GM18858 (cell line): Measurements from ENCODE around the gene SSTR5.

ENCODE experiments used
- ATAC-seq: cut with Tn5 transposase; IDR thresholded peaks from one replicate; pipeline ENCODE4 v1.9.1; 2021; ENCODE audit not compliant: unreplicated experiment

The SSTR5 gene

GRCh38 chr16:1102333-1102700 is 29.8 kb downstream of the SSTR5 start:
- no peak for ATAC-seq

DNA sequence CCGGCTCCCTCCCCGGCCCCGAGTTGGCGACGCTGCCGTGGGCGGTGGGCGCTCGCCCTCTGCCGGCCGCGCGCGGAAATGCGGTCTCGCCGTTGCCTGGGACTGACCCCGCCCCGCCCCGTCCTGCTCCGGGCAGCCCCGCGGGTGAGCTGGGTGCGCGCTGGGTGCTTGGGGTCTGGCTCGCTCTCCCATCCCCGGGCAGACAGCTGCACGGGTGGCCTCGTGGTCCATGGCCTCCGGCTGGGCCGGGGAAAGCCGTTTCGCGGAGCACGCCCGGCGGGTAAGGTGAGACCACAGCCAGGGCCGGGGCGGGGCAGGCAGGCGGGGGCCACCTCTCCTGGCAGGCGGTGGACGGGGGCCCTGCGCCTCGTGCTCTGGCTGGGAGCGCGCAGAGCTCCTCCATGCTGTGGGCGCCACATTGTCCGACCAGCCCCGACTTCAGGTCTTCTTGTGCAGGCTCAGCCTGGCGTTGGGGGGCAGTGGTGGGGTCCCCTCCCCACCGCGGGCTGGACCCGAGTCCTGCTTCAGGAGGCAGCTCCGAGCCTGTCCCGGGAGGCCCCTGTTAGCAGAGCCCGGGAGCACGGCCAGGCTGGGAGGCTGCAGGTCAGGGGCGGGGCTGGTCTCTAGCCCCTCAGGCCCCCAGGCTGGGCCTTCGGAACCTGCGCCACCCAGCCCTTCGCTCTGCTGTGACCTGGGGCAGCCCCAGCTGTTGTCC is 30.5 kb downstream of the SSTR5 start:
- ATAC-seq = no peak

DNA sequence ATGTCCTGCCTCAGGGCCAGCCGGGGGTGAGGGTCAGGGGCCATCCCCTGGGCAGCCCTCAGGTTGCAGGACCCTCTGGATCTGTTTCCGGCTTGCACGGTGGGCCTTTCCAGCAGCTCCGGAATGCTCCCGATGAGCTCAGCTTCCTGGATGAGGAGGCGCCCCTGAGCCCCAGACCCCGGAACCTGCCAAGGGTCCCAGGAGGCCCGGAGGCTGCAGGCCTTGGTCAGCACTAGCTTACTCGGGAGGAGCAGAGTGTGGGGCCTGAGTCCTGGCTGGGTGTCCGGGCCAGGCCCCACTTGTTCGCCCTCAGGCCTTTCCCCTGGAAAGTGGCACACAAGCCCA is 31.1 kb downstream of the SSTR5 start:
- ATAC-seq = no peak

DNA sequence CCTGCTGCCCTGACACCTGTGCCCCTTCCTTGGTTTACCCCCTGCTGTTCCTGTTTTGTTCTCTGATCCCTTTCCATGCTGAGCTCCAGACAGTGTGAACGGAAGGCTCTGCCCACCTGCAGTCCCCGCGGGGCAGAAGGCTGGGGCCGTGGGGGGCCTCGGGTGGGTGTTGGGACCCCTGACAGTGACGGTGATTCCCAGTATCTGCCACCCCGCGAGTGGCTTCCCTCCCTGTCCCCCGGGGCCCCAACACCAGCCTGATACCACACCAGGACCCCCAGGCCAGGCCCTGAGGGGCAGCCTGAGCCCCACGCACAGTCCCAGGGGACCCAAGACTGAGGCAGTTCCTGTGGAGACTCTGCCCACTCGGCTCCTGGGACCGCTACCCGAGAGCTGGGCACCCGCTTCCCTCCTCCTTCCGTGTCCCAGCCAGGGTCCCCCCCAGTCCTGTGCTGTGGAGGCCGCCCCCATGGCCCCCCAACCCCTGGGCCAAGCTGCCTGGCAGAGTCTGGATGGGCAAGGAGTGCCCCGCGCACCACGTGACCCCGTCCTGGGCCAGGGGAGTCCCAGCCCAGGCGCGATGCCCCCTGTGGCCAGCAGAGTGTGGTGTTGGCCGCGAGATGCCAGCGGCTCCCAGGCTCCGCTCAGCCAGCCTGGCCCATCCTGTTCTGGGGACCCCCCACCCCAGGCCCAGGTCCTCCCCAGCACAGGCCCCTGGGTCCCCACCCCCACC is 33.5 kb downstream of the SSTR5 start:
- no peak for ATAC-seq

DNA sequence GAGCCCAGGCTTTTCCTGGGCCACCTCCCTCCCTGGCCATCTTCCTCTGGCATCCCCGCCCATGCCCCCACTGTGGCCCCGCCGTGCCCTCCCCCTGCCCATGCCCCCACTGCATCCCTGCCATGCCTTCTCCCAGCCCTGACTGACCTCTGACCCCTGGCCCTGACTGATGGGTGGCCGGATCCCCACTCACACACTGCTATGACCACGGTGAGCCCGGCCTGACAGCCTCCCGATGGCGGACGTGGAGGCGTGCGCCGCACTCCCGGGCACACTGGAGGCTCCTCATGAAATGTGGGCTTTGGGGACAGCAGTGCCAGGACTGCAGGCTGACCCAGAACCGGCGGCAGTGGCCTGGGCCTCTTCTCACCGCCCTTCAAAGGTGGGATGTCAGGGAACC is 34.1 kb downstream of the SSTR5 start:
- ATAC-seq = no peak

DNA sequence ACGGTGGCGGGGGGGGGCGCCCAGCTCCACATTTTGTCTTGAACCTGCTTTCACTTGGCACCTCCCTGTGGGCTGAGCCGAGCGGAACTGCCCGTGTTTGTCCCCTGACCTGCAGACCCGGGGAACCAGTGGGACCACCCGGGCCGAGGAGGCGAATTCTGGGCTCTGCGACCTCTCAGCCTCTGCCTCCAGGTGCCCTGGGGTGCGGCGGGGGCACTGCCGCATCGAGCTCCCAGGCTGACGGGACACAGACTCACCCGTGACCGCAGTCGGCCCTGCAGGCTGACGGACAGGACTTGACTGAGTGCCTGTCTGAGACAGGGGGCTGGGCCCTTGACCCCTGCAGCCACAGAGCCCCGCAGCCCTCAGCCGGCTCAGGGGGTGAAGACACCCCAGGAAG is 34.6 kb downstream of the SSTR5 start:
- ATAC-seq = no peak

DNA sequence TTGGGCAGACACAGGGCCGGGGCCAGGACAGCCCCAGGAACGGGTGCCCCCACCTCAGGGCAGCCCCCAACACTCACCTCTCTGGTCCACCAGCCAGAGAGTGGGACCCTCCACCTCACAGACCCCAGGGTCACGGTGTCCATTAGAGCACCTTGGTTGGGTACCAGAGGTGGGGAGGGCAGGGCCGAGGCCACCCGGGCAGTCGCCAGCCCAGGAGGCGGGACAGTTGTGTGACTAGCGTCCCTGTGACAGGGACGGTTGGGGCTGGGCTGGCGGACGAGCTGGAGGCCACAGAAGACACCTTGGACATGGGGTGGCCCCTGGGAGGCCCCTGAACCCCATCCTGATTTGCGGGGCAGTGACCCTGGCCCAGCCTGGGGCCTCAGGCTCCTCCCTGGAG is 35.2 kb downstream of the SSTR5 start:
- no peak for ATAC-seq

- no peak for ATAC-seq
These were observed 36.0 kb downstream of the SSTR5 start for GRCh38 chr16:1108299-1109252.

GRCh38 chr16:1109648-1110047 is 37.1 kb downstream of the SSTR5 start:
- ATAC-seq = no peak

- ATAC-seq = no peak
These were observed 40.1 kb downstream of the SSTR5 start for GRCh38 chr16:1112506-1113184.

- ATAC-seq = no peak
These were observed 40.9 kb downstream of the SSTR5 start for GRCh38 chr16:1113489-1113888.

DNA sequence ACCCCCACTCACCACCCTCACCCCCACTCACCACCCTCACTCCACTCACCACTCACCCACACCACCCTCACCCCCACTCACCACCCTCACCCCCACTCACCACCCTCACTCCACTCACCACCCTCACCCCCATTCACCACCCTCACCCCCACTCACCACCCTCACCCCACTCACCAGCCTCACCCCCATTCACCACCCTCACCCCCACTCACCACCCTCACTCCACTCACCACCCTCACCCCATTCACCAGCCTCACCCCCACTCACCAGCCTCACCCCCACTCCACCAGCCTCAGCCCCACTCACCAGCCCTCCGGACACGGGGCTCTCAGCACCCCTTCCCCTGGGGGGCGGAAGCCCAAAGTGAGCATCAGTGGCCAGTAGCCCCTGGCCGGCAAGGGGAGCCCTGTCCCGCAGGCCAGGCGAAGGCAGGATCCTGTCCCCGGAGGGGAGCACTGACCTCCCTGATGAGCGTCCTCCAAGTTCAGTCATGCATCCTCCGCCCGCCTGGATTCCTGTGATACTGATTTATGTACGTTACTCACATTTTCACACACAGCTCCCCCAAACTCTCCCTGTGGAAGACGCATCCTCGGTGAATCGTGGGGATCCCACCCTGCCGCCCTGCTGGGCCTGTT is 41.5 kb downstream of the SSTR5 start:
- ATAC-seq = no peak

GRCh38 chr16:1116693-1117077 is 44.1 kb downstream of the SSTR5 start:
- no peak for ATAC-seq

DNA sequence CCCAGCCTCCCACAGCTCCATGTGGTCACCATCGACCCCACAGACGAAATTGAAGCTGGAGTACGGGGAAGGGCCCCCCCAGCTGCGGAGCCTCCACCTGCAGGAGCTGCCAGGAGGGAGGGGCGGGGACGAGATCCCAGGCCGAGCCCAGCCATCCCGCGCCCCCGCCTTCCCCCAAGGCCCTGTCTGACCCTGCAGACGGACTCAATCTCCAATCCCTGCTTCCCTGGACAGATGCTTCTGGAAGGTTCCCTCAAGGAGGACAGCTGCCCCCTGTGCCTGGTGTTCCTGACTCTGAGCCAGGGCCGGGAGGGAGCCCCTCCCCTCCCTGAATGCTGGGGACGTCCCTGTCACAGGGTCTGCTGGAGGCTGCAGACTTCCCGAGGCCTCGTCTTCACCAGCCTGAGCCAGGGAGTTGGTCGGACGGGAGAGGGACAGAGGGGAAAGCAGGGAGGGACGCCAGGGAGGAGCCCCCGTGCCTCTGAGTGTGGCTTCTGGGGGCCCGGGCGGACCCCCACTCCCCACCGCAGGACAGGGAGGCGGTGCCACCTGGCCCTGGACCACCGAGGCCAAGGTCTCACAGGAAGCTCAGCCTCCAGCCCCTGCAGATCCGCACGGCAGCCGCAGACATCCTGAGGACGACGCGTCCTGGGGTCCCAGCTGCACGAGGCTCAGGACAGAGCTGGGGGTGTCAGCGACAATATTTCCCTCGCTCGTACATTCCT is 44.8 kb downstream of the SSTR5 start:
- ATAC-seq = no peak

GRCh38 chr16:1117926-1118325 is 45.4 kb downstream of the SSTR5 start:
- no peak for ATAC-seq

DNA sequence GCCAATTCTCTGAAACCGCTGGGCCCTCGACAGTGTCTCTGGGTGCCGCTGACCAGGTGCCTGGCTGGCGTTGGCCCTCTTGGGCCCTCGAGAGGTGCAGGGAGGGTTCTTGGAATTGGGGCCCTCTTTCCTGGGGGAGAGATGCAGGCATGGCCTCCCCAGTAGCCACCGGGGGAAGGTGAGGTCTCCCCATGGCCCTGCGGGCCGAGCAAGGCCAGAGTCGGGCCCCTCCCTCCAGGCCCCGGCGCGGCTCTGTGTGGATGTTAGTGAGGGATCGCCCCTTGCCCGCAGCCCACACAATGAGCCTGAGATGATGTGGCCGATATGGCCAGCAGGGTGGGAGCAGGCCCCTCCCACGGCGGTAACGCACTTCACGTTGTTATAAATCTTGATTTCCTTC is 46.6 kb downstream of the SSTR5 start:
- no peak for ATAC-seq

DNA sequence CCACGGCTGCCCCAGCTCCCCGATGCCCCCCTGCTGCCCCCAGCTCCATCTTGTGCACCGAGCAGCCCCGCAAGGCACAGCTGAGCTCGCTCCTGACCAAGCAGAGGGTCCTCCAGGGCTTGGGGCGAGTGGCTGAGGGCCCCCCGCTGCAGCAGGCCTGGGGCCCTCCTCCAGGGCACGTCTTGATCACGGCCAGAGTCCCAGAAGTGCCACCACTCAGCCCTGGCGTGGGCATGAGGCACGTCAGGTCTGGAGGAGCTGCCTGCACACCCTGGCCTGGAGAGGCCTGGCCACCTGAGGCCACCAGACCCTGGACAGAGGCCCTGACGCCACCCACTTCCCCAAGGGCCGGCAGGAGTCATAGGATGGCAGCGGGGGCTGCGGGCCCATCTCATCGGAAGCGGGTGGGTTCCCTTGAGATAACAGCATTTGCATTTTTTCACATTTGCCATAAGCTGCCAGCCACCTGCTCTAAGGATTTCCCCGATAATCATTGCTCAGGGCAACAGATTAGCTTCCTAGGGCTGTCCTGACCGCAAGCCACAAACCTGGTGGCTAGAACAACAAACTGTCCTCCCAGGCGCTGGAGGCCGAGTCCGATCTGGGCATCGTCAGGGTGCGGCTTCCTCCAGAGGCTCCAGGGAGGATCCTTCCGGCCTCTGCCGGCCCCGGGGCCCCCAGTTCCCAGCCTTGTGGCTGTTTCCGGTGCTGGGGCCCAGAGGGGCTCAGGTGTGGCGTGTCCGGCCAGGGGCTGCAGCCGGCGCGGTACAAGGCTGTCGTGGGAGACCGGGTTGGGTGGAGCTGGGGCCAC is 47.4 kb downstream of the SSTR5 start:
- no peak for ATAC-seq

GRCh38 chr16:1120577-1120941 is 48.0 kb downstream of the SSTR5 start:
- ATAC-seq = no peak

DNA sequence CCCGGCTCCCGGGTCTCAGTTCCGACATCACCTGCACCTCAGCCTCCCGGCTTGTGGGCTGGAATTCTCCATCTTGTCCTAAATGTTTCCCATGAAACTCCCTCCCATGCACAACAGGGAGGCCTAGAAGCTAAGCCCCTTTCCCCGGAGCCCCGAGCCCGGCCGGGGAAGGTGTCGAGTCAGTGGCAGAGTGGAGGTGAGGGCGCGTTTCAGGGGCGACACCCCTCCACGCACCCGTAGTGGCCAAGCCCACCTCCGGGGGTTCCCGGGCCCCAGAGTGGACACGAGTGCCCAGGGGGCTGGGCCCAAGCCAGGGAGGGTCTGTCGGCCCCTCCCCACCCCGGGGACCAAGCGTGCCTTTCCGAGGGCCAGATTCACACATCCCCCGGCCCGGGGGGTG is 48.5 kb downstream of the SSTR5 start:
- ATAC-seq = no peak
